Measurements from ENCODE around the gene B4GALT5. TPM values are rescaled to one million over a fixed set of nuclear protein-coding genes. Genes with fewer than 3 reads are reported as not detected.

B4GALT5 gene
- total RNA-seq, 1 experiment from 2014 or later = 13.3 TPM

- no peak for DNase-seq (ENCODE audit: low spot score)
These were observed 106.1 kb downstream of the B4GALT5 start for GRCh38 chr20:49607568-49607967.

DNA sequence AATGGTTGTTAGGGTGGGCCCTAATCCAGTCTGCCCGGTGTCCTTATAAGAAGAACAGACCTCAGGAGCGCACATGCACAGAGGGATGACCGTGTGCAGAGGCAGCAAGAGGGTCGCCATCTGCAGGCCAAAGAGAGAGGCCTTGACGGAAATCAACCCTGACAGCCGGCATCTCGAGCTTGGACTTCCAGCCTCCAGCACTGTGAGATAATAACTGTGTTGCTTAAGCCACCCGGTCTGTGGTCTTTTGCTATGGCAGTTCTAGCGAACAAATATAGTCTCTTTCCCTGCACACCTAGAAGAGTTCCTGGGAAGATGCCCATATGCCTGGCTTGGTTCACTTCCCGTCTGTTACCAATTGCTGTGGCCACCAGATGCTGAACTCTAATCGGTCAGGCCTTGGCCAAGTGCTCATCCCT, 110.5 kb downstream of the B4GALT5 start:
- peak; percentile 37 for DNase-seq (ENCODE audit: low spot score)

- no peak for DNase-seq (ENCODE audit: low spot score)
These were observed 111.1 kb downstream of the B4GALT5 start for GRCh38 chr20:49602345-49603208.

GRCh38 chr20:49601153-49601924, 112.3 kb downstream of the B4GALT5 start:
- DNase-seq (ENCODE audit: low spot score) = no peak

DNA sequence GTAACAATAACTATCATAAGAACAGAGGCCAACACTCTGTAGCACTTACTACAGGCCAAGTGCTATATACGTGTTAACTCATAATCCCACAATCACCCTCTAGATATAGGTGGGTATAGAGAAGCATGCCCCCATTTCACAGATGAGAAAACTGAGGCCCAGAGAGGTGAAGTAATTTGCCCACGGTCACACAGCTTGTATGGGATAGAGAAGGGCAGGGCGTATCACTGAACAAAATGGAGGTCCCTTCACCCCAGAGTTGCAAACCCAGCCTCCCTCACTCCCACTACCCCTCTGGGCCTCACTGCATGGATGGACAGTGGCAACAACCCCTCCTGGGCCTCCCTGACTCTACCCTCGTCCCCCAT, 113.9 kb downstream of the B4GALT5 start:
- no peak for DNase-seq (ENCODE audit: low spot score)

- no peak for DNase-seq (ENCODE audit: low spot score)
These were observed 115.8 kb downstream of the B4GALT5 start for GRCh38 chr20:49597825-49598395.

- DNase-seq (ENCODE audit: low spot score) = no peak
These were observed 117.7 kb downstream of the B4GALT5 start for GRCh38 chr20:49595811-49596561.

DNA sequence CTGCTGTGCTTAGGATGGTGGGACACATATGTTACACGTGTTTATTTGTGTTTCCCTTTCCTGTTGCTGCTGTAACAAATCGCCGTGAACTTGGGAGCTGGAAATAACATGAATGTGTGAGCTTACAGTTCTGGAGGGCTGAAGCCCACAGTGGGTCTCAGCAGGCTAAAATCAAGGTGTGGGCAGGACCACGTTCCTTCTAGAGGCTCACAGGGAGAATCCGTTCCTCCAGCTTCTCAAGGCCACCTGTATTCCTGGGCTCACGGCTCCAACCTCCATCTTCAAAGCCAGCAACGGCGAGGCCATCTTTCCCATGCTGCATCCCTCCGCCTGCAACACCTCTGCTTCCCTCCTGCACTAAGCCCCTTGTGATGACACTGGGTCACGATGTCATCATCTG, 118.3 kb downstream of the B4GALT5 start:
- no peak for DNase-seq (ENCODE audit: low spot score)

DNA sequence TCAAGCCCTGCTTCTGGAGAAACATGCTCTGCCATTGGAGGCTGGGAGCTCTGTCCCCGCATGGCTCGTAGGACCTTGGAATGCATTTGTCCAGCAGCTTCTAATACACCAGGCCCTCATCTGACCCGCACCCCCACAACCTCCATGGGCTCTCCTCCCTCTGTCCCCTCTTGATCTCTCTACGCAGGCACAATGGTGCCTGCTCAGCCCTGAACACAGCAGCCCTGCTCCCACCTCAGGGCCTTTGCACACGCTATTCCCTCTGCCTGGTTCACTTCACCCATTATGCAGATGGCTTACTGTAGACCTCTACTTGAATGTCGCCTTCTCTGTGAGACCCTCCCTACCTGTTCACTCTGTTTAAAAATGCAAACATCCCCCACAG, 118.8 kb downstream of the B4GALT5 start:
- DNase-seq (ENCODE audit: low spot score) = no peak

DNA sequence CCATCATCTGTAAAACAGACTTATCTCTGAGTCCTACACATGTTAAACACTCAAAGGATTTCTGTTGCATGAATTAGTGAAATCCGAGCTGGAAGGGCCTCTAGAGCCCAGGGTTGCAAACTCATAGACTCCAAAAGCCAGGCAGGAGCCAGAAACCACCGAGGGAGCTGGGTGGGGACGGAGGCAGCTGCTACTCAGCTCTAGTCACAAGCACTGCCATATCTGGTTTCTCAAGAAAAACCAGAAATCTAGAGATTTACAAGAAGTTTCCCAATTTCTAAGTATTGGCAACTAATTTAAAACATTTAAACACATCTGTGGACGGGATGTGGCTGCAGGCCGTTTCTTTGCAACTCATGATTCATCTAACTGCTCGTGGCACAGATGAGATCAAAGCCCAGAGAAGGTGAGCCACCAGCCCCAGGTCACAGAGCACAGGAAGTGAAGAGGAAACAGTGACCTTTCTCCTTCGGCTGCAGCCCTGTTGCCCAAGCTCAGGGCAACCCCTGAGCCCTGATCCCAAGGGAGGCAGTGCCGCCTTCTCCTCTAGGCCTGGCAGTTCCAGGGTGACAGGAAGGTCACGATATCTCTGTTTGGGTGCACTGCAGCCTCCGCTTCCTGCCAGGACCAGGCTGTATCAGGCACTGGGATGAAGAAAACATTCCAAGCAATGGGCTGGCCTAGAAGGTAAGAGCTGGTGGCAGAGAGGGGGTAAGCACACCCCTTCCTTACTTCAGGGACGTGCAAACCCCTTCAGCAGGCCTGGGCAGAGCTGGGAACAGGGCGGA, 119.3 kb downstream of the B4GALT5 start:
- no peak for DNase-seq (ENCODE audit: low spot score)

GRCh38 chr20:49593466-49594142, 120.1 kb downstream of the B4GALT5 start:
- no peak for DNase-seq (ENCODE audit: low spot score)

- no peak for DNase-seq (ENCODE audit: low spot score)
These were observed 121.6 kb downstream of the B4GALT5 start for GRCh38 chr20:49592120-49592519.

DNA sequence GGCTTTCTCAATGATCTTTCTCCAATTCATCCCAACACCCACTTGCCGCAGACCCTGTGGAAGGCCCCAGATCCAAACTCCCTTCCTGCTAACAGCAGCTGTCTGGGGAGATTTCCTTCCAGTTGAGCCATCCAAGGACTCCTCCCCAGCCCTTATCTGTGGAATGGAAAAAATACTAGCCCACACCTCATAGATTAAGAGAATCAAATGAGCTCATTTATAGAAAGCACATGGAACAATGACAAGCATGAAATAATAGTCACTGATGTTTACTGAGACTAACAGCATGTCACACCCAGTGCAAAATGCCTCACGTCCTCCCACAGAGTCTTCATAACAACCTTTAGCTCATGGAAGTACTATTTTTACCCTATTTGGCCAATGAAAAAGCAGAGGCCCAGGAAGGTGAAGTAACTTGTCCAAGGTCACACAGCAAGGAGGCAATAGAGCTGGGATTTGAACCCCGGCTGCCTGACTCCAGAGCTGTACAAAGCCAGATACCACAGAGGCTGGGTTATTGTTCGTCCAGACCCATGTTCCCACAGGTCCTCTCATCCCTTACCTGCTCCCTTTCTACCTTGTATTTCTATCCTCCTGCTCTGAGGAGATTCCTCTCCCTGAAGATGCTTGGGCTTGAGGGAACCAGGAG, 122.3 kb downstream of the B4GALT5 start:
- no peak for DNase-seq (ENCODE audit: low spot score)

- DNase-seq (ENCODE audit: low spot score) = no peak
These were observed 123.3 kb downstream of the B4GALT5 start for GRCh38 chr20:49590163-49591017.

DNA sequence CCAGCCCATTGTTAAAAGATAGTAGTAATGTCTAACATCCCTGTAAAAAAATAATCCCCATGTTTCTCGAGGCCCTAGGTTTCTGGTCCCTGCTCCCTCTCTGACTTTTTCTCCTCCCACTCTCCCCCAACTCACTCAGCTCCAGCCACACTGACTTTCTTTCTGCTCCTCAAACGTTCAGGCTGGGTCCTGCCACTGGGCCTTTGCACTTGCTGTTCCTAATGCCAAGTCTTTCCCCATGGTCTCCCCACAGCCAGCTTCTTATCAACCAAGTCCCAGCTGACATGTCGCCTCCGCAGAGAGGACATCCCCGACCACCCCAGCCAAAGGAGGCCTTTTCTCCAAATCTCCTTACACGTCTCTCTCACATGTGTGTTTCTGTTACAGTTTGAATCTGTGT, 123.9 kb downstream of the B4GALT5 start:
- no peak for DNase-seq (ENCODE audit: low spot score)

GRCh38 chr20:49587111-49587570, 126.5 kb downstream of the B4GALT5 start:
- DNase-seq (ENCODE audit: low spot score) = no peak

- DNase-seq (ENCODE audit: low spot score) = no peak
These were observed 128.0 kb downstream of the B4GALT5 start for GRCh38 chr20:49585585-49586245.
